Testis (tissue), 3 donors: ENCODE measurements around the gene DTX3. TPM values are rescaled to one million over a fixed set of nuclear protein-coding genes. Genes with fewer than 3 reads are reported as not detected.

Source experiments
- DNase-seq: peaks from one replicate; pipeline ENCODE4 v3.0.0-alpha.2; 2019
- H3K27ac ChIP-seq, 2 donors: fragments of 200-600 bp; sonication (generic); one replicate each; pipeline ENCODE4 v1.5.1; 2019
- H3K27me3 ChIP-seq: fragments of 200-600 bp; sonication (generic); one replicate; pipeline ENCODE4 v1.5.1; 2019
- H3K36me3 ChIP-seq: fragments of 200-600 bp; sonication (generic); one replicate; pipeline ENCODE4 v1.5.1; 2017; ENCODE audit warnings: low read depth; ENCODE audit errors: missing control alignments
- H3K4me1 ChIP-seq: fragments of 200-600 bp; sonication (generic); one replicate; pipeline ENCODE4 v1.5.1; 2019
- H3K4me3 ChIP-seq, 2 donors: fragments of 200-600 bp; sonication (generic); one replicate each; pipeline ENCODE4 v1.5.1; 2017 to 2019
- H3K9me3 ChIP-seq: fragments of 200-600 bp; sonication (generic); one replicate; pipeline ENCODE4 v1.5.1; 2017
- POLR2A ChIP-seq: fragments of 450-650 bp; IDR thresholded peaks from one replicate; pipeline ENCODE4 v1.6.1; 2017; ENCODE audit warnings: antibody characterized with exemption, mild to moderate bottlenecking, moderate library complexity
- WGBS, 2 donors: methylation state at CpG; one replicate each; pipeline ENCODE4 v1.1.5; 2018; 5-methylcytosine and 5-hydroxymethylcytosine counted together
- intact Hi-C: fragments of 100-400 bp; cut with DNase I; formaldehyde crosslinking; loops from one replicate; pipeline ENCODE4 v1.15.1; 2023; ENCODE audit warnings: low total_unique reads
- polyA plus RNA-seq: library from polyadenylated mRNA; stranded (reverse); fragments of 350-450 nt; fragmentation: Illumina TruSeq; extraction: RNeasy Lipid Tissue Mini Kit (QIAGEN cat#74804); gene quantifications from one replicate; pipeline ENCODE4 v1.2.3, GENCODE V29; 2014; ENCODE audit warnings: low read depth, low replicate concordance; ENCODE audit not compliant: insufficient read depth
- total RNA-seq, 2 donors: library from RNA; depleted of rRNA; stranded (reverse); fragments of >200 nt; gene quantifications; one replicate each; pipeline ENCODE4 v1.2.3, GENCODE V29; 2016
- TF ChIP-seq, protein P1 (sequence below), 3 experiments: fragments of 450-650 bp in 2 of 3; fragments of 200-600 bp in 1 of 3; sonication (generic) in 1 of 3; IDR thresholded peaks; one replicate each; pipeline ENCODE4 v1.5.1; 2016 to 2019; ENCODE audit warnings: antibody characterized with exemption in 3 of 3, mild to moderate bottlenecking in 2 of 3, moderate library complexity in 1 of 3

The DTX3 gene
- total and polyA plus RNA-seq, 3 donors from 2014 or later, result 37.9 to 60.4 (median 45.0) TPM

DNA sequence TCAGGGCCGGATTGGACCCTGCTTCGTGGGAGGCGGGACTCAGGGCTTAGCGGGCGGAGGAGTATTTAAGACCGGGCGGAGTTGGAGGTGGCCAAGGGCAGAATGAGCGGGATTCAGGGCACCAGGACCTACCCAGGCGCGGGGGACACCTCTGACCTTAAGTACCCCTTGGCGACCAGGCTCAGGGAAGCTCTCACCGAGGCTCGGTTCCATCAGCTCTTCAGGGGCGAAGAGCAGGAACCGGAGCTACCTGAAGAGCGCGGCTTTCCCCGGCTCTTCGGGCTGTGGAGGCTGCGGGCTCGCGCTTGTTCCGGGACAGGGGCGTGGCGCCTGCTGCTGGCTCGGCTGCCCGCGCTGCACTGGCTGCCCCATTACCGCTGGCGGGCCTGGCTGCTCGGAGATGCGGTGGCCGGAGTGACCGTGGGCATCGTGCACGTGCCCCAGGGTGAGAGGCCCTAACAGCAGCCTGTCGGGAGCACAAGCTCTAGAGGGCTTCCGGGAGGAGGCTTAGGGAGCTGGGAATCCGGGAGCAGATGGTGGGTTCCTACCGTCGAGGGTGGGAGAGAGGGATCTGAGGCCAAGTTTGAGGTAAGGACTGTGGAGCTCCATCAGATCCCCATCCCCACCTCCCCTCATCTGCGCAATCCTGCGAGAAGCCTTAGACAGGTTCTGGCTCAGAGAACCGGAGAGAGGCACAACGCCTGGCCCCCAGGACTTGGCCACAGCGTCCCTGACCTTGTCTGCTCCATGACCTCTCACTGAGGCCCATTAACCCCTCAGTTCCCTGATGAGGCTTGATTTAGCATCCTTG, 15.0 kb downstream of the DTX3 start:
- H3K27ac ChIP-seq, result no peak overlapping the region
- no peak overlapping the region for H3K4me3 ChIP-seq
- no peaks in the 10 kb centered on the region for H3K36me3 ChIP-seq
- TF ChIP-seq, protein P1, sequence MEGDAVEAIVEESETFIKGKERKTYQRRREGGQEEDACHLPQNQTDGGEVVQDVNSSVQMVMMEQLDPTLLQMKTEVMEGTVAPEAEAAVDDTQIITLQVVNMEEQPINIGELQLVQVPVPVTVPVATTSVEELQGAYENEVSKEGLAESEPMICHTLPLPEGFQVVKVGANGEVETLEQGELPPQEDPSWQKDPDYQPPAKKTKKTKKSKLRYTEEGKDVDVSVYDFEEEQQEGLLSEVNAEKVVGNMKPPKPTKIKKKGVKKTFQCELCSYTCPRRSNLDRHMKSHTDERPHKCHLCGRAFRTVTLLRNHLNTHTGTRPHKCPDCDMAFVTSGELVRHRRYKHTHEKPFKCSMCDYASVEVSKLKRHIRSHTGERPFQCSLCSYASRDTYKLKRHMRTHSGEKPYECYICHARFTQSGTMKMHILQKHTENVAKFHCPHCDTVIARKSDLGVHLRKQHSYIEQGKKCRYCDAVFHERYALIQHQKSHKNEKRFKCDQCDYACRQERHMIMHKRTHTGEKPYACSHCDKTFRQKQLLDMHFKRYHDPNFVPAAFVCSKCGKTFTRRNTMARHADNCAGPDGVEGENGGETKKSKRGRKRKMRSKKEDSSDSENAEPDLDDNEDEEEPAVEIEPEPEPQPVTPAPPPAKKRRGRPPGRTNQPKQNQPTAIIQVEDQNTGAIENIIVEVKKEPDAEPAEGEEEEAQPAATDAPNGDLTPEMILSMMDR (IDR thresholded peaks at IDR 0.05), result no peak
- no peak for TF ChIP-seq POLR2A
- 27 to 34% methylated on average over 5 to 46 of the region's 46 CpGs for WGBS, 2 donors
- H3K9me3 ChIP-seq, result no peaks in the 10 kb centered on the region
- no peaks in the 10 kb centered on the region for H3K27me3 ChIP-seq
- intact Hi-C loops, result loop anchor here (5.0 kb wide), 1 partner anchor 37 kb away; no protein-coding TSS in a partner anchor
- H3K4me1 ChIP-seq, result peaks cover 18% of the 10 kb centered on the region
- no peak for DNase-seq

DNA sequence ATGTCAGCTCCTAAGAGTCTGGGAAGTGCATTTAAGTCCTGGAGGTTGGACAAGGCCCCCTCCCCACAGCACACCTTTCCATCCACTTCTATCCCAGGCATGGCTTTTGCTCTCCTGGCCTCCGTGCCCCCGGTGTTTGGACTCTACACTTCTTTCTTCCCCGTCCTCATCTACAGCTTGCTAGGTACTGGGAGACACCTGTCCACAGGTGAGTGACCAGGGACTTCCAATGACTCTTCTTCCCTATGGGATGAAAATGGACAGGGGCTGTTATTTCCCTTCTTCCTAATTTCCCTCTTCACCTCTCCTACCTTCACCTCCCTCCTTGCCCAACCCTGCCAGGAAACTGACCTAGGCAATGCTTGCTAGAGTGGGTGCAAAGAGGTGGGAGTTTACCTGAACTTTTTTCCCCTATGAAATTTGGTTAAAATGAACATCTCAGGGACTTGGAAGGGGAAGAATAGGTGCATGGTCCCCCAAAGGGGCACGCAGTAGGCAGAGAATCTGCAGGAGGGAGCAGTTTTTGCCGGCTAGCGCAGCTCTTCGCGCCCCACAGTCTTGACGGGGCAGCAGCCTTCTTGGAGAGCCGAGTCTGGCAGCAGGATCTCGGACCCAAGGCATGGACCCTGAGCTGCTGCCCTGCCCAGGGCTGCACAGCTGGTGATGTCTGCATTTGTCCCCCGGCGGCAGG, 15.8 kb downstream of the DTX3 start:
- WGBS, 2 donors, result 34 to 36% methylated on average over 12 to 13 of the region's 13 CpGs
- Histone ChIP-seq H3K27ac (no peak overlapping the region), H3K4me3 (no peak overlapping the region), H3K4me1 (peaks cover 18% of the 10 kb centered on the region), H3K9me3 (no peaks in the 10 kb centered on the region), H3K27me3 (no peaks in the 10 kb centered on the region), H3K36me3 (no peaks in the 10 kb centered on the region)
- DNase-seq, result no peak
- TF ChIP-seq POLR2A, result no peak
- TF ChIP-seq, protein P1 (IDR thresholded peaks at IDR 0.05), result no peak
- intact Hi-C loops, result loop anchor here (5.0 kb wide), 1 partner anchor 38 kb away; no protein-coding TSS in a partner anchor

DNA sequence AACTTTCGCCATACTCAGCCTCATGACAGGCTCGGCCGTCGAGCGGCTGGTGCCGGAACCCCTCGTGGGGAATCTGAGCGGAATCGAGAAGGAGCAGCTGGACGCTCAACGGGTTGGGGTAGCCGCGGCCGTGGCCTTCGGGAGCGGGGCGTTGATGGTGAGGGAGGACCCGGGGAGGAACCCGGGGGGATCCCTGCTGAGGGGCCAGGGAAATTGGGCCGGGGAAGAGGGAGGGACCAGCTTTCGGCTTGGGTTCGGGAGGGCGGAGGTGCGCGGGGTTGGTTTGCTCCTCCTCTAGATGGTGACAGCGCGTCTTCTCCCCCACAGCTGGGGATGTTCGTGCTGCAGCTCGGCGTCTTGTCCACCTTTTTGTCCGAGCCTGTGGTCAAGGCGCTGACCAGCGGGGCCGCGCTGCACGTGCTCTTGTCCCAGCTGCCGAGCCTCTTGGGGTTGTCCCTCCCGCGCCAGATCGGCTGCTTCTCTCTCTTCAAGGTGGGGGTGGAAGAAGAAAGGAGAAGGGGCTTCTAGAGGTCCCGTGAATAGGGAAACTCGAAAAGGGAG, 16.4 kb downstream of the DTX3 start:
- H3K4me3 ChIP-seq, result peak overlapping the region in 1 of 2 donors; percentile 42
- intact Hi-C loops, result loop anchor here (5.0 kb wide), 1 partner anchor 39 kb away; no protein-coding TSS in a partner anchor
- WGBS, 2 donors, result 6 to 7% methylated on average over 33 to 42 of the region's 42 CpGs
- no peak overlapping the region for H3K27ac ChIP-seq
- no peaks in the 10 kb centered on the region for H3K36me3 ChIP-seq
- H3K4me1 ChIP-seq, result peaks cover 18% of the 10 kb centered on the region
- TF ChIP-seq, protein P1 (IDR thresholded peaks at IDR 0.05), result no peak
- no peak for TF ChIP-seq POLR2A
- H3K9me3 ChIP-seq, result no peaks in the 10 kb centered on the region
- peak; percentile 34 for DNase-seq
- no peaks in the 10 kb centered on the region for H3K27me3 ChIP-seq

DNA sequence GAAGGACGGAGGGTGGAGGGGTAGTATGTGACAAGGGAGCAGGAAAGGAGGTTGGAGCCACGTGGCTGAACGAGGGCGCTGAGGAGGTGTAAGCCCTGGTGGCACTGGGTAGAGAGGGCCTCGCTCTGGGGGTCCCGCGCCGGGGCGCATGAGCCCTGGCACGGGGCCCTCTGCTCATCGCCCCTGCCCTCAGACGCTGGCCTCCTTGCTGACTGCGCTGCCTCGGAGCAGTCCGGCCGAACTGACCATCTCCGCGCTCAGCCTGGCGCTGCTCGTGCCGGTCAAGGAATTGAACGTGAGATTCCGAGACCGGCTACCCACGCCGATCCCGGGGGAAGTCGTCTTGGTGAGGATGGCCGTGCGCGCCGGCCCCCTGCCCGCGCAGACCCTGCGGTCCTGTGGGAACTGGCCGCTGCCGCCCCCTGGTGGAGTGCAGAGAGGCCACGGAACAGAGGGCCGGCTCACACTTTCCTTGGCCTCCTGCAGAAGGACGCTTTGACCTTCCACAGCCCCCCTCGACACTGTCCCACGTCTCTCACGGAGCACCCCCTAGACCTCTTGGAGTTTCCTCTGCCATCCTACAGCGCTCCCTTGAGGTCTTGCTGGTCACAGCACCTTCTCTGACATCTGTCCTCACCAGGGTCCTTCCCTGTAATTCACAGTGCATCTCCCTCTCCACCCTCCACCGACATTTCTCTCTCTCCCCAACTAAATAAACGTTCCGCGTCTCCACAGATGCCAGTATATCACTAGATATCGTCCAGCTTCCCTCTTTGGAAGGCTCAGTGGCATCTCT, 17.1 kb downstream of the DTX3 start:
- DNase-seq, result peak; percentile 73
- Histone ChIP-seq H3K4me3 (peak overlapping the region in 1 of 2 donors; percentile 42), H3K4me1 (peaks cover 18% of the 10 kb centered on the region), H3K27ac (no peak overlapping the region), H3K9me3 (no peaks in the 10 kb centered on the region), H3K36me3 (no peaks in the 10 kb centered on the region), H3K27me3 (no peaks in the 10 kb centered on the region)
- 3 to 5% methylated on average over 32 to 48 of the region's 49 CpGs for WGBS, 2 donors
- intact Hi-C loops, result loop anchor here (5.0 kb wide), 1 partner anchor 39 kb away; no protein-coding TSS in a partner anchor
- TF ChIP-seq POLR2A, result no peak
- TF ChIP-seq, protein P1 (IDR thresholded peaks at IDR 0.05), result peak; percentile 79 to 93 (median 83)
